Fibroblast of lung (primary cell): ENCODE data around the gene PIF1. TPM values are rescaled to one million over a fixed set of nuclear protein-coding genes. Genes with fewer than 3 reads are reported as not detected.

Experiments used
- DNase-seq, 2 donors: peaks; one replicate each; pipeline versions ENCODE4 v3.0.0 to v3.0.0-alpha.2; 2010; ENCODE audit warnings: low read depth in 2 of 2
- H2AFZ ChIP-seq: 2 replicates; pipeline ENCODE4 v1.5.1; 2012; ENCODE audit warnings: low read length, control low read depth, inconsistent platforms
- H3K27ac ChIP-seq: 2 replicates; pipeline ENCODE4 v1.5.1; 2011; ENCODE audit warnings: low read length, control low read depth; ENCODE audit not compliant: insufficient read depth
- H3K27me3 ChIP-seq: 2 replicates; pipeline ENCODE4 v1.5.1; 2011; ENCODE audit warnings: mild to moderate bottlenecking, low read length; ENCODE audit not compliant: control insufficient read depth, insufficient read depth
- H3K36me3 ChIP-seq: 2 replicates; pipeline ENCODE4 v1.5.1; 2011; ENCODE audit warnings: low read length; ENCODE audit not compliant: control insufficient read depth, insufficient read depth
- H3K4me1 ChIP-seq: 2 replicates; pipeline ENCODE4 v1.5.1; 2011; ENCODE audit warnings: low read length; ENCODE audit not compliant: control insufficient read depth, insufficient read depth; ENCODE audit errors: extremely low read depth
- H3K4me2 ChIP-seq: 2 replicates; pipeline ENCODE4 v1.5.1; 2011; ENCODE audit warnings: low read length, control low read depth; ENCODE audit not compliant: insufficient read depth; ENCODE audit errors: extremely low read depth
- H3K4me3 ChIP-seq, 4 experiments: fragments of 200-600 bp in 1 of 4; sonication (generic) in 1 of 4; replicated peaks in 1 of 4; 2 replicates each; pipeline ENCODE4 v1.5.1; 2011 to 2016; ENCODE audit warnings: low read length in 4 of 4, low read depth in 3 of 4, mild to moderate bottlenecking in 3 of 4, control low read depth in 2 of 4, inconsistent platforms in 1 of 4, mixed read lengths in 1 of 4; ENCODE audit not compliant: insufficient read depth in 1 of 4; ENCODE audit errors: control extremely low read depth in 1 of 4
- H3K79me2 ChIP-seq: 2 replicates; pipeline ENCODE4 v1.5.1; 2012; ENCODE audit warnings: mild to moderate bottlenecking, low read length, inconsistent platforms; ENCODE audit not compliant: control insufficient read depth, insufficient read depth
- H3K9ac ChIP-seq: 2 replicates; pipeline ENCODE4 v1.5.1; 2011; ENCODE audit warnings: mild to moderate bottlenecking, low read length, control low read depth; ENCODE audit not compliant: insufficient read depth
- H3K9me3 ChIP-seq: 2 replicates; pipeline ENCODE4 v1.5.1; 2012; ENCODE audit warnings: low read depth, low read length; ENCODE audit not compliant: control insufficient read depth, insufficient read depth
- H4K20me1 ChIP-seq: 2 replicates; pipeline ENCODE4 v1.5.1; 2011; ENCODE audit warnings: low read length; ENCODE audit not compliant: control insufficient read depth, insufficient read depth; ENCODE audit errors: extremely low read depth
- CTCF ChIP-seq, 2 donors: IDR thresholded peaks in 1 of 2; conservative IDR thresholded peaks in 1 of 2; 1 replicate in 1 of 2; 2 replicates in 1 of 2; pipeline ENCODE4 v1.5.1; 2011 to 2012; ENCODE audit warnings: low read length in 2 of 2, control low read depth in 1 of 2, inconsistent platforms in 1 of 2, low read depth in 1 of 2, mild to moderate bottlenecking in 1 of 2
- EZH2 ChIP-seq: IDR thresholded peaks from 2 replicates; pipeline ENCODE4 v1.5.1; 2012; ENCODE audit warnings: low read length, control low read depth, mild to moderate bottlenecking; ENCODE audit errors: missing control alignments
- polyA plus RNA-seq, 2 donors: library from polyadenylated mRNA; depleted of rRNA in 1 of 2; stranded (reverse) in 1 of 2; unstranded in 1 of 2; fragments of >200 nt; gene quantifications; 2 replicates each; pipeline ENCODE4 v1.2.1, GENCODE V29; 2011 to 2012; ENCODE audit warnings: missing spikeins in 1 of 2
- total RNA-seq: library from RNA; depleted of rRNA; stranded (reverse); fragments of >200 nt; gene quantifications from 2 replicates; pipeline ENCODE4 v1.2.1, GENCODE V29; 2014

Gene PIF1
- total and polyA plus RNA-seq, 2 donors (not counting 1 experiment from before 2014, with no cell fraction given), result 5.1 to 9.4 TPM

- Histone ChIP-seq H3K27ac (no peak overlapping the region), H3K79me2 (no peaks in the 10 kb centered on the region), H3K4me2 (no peak overlapping the region), H2AFZ (no peak overlapping the region), H4K20me1 (no peaks in the 10 kb centered on the region), H3K9me3 (no peaks in the 10 kb centered on the region), H3K27me3 (no peaks in the 10 kb centered on the region), H3K4me3 (no peak overlapping the region), H3K4me1 (no peaks in the 10 kb centered on the region), H3K9ac (no peak overlapping the region), H3K36me3 (no peaks in the 10 kb centered on the region)
- peak in 1 of 2 donors; percentile 9 for DNase-seq
- TF ChIP-seq EZH2 (no peak), CTCF (conservative IDR thresholded peaks at IDR 0.05 in 1 of 2, IDR thresholded peaks at IDR 0.05 in 1 of 2; ENCODE audit: low read depth in 1 of 2, low read length in 2 of 2) (no peak)
Observed at GRCh38 chr15:64792282-64792681, 33.2 kb downstream of the PIF1 start.

- no peak overlapping the region for H3K9ac ChIP-seq
Observed at GRCh38 chr15:64791401-64791800, 34.0 kb downstream of the PIF1 start.

GRCh38 chr15:64783796-64784195, 41.7 kb downstream of the PIF1 start:
- no peaks in the 10 kb centered on the region for H3K9me3 ChIP-seq
- H3K4me1 ChIP-seq, result no peaks in the 10 kb centered on the region
- TF ChIP-seq EZH2, result no peak
- no peak for TF ChIP-seq CTCF (conservative IDR thresholded peaks at IDR 0.05 in 1 of 2, IDR thresholded peaks at IDR 0.05 in 1 of 2; ENCODE audit: low read depth in 1 of 2, low read length in 2 of 2)
- H3K79me2 ChIP-seq, result no peaks in the 10 kb centered on the region
- H4K20me1 ChIP-seq, result no peaks in the 10 kb centered on the region
- no peaks in the 10 kb centered on the region for H3K27me3 ChIP-seq
- H3K4me2 ChIP-seq, result no peak overlapping the region
- H3K27ac ChIP-seq, result no peak overlapping the region
- H3K36me3 ChIP-seq, result no peaks in the 10 kb centered on the region
- no peak for DNase-seq
- H3K4me3 ChIP-seq, result no peak overlapping the region
- H2AFZ ChIP-seq, result no peak overlapping the region
- no peak overlapping the region for H3K9ac ChIP-seq

More at GRCh38 chr15:64791401-64791800, 34.0 kb downstream of the PIF1 start:
- no peaks in the 10 kb centered on the region for H4K20me1 ChIP-seq
- H3K4me1 ChIP-seq, result no peaks in the 10 kb centered on the region
- H2AFZ ChIP-seq, result no peak overlapping the region
- no peaks in the 10 kb centered on the region for H3K9me3 ChIP-seq
- DNase-seq, result no peak
- no peaks in the 10 kb centered on the region for H3K27me3 ChIP-seq
- TF ChIP-seq EZH2, result no peak
- TF ChIP-seq CTCF (conservative IDR thresholded peaks at IDR 0.05 in 1 of 2, IDR thresholded peaks at IDR 0.05 in 1 of 2; ENCODE audit: low read depth in 1 of 2, low read length in 2 of 2), result no peak
- no peak overlapping the region for H3K27ac ChIP-seq
- H3K4me3 ChIP-seq, result no peak overlapping the region
- H3K36me3 ChIP-seq, result no peaks in the 10 kb centered on the region
- no peaks in the 10 kb centered on the region for H3K79me2 ChIP-seq
- no peak overlapping the region for H3K4me2 ChIP-seq
